KOPT-K1 (cell line): ENCODE data around the gene CLGN.
"Not testable (repeated sequence)": the region's sequence is repeated elsewhere in the genome, so short reads cannot be mapped to it uniquely, and the experiment has no call there.

Experiments used
- H3K27ac ChIP-seq: fragments of 200-600 bp; sonication (generic); 2 replicates; pipeline ENCODE4 v1.5.1; 2016; ENCODE audit warnings: antibody characterized with exemption, mild to moderate bottlenecking, low read depth, low read length; ENCODE audit not compliant: poor library complexity, severe bottlenecking
- H3K36me3 ChIP-seq: fragments of 200-600 bp; sonication (generic); 2 replicates; pipeline ENCODE4 v1.5.1; 2017; ENCODE audit warnings: antibody characterized with exemption, mild to moderate bottlenecking, low read length, moderate library complexity; ENCODE audit not compliant: insufficient read depth
- H3K9me3 ChIP-seq: fragments of 200-600 bp; sonication (generic); 2 replicates; pipeline ENCODE4 v1.5.1; 2017; ENCODE audit warnings: antibody characterized with exemption, low read length, mild to moderate bottlenecking; ENCODE audit not compliant: insufficient read depth, poor library complexity, severe bottlenecking

Gene CLGN

DNA sequence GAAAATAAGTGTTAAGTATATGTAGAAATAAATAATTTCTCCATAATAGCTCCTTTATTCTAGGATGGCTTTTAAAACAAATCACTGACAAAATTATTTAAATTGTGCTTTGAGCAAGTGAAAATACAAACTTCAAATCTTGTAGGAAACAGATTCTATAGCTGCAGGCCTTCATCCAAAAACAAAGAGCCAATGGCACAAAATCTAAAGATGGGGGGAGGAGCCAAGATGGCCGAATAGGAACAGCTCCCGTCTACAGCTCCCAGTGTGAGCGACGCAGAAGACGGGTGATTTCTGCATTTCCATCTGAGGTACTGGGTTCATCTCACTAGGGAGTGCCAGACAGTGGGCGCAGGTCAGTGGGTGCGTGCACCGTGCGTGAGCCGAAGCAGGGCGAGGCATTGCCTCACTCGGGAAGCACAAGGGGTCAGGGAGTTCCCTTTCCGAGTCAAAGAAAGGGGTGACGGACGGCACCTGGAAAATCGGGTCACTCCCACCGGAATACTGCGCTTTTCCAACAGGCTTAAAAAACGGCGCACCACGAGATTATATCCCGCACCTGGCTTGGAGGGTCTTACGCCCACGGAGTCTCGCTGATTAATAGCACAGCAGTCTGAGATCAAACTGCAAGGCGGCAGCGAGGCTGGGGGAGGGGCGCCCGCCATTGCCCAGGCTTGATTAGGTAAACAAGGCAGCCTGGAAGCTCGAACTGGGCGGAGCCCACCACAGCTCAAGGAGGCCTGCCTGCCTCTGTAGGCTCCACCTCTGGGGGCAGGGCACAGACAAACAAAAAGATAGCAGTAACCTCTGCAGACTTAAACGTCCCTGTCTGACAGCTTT, 14.1 kb downstream of the CLGN start:
- not testable (repeated sequence) for H3K36me3 ChIP-seq, H3K27ac ChIP-seq, H3K9me3 ChIP-seq

DNA sequence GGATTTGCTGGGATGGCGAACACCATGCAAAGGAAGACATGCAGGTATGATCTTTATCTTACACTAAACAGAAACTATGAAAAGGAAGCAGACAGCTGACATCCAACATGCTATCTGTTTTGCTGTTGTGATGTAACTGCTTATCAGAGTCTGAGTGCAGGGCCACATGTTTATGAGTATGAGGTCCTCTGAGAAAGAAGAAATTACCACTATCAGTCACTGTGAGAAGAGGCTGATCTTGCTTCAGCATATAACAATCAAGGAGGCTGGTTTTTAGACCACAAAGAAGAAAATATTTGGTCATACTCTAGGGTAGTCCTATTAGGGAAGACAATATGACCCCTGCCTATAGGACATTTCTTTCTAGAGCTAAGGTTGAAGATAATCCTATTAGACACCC, 18.5 kb downstream of the CLGN start:
- no peak overlapping the region for H3K27ac ChIP-seq
- H3K36me3 ChIP-seq = no peaks in the 10 kb centered on the region
- H3K9me3 ChIP-seq = no peaks in the 10 kb centered on the region

GRCh38 chr4:140406292-140406691, 21.2 kb downstream of the CLGN start:
- no peaks in the 10 kb centered on the region for H3K36me3 ChIP-seq
- H3K27ac ChIP-seq = no peak overlapping the region

DNA sequence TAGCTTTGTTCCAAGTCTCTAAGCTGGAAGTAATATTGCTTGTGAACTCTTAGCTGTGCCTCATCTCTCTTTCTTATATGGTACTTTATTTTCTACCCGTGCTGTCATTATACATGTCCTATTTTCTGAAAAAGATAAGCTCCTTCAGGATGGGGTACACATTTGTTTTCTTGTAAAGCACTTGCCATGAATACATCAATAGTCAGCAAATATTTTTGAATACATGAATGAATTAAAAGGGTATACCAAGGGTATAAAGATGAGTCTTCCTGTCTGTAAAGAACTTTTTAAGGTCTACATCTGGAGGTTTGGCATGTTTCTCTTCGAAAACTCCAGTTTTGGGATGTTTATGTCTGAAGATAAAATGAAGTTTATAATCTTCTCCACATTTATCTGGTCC, 27.3 kb downstream of the CLGN start:
- Histone ChIP-seq H3K27ac (no peak overlapping the region), H3K9me3 (no peaks in the 10 kb centered on the region), H3K36me3 (no peaks in the 10 kb centered on the region)

More at GRCh38 chr4:140406292-140406691, 21.2 kb downstream of the CLGN start:
- H3K9me3 ChIP-seq = no peaks in the 10 kb centered on the region

- Histone ChIP-seq H3K27ac (no peak overlapping the region), H3K9me3 (no peaks in the 10 kb centered on the region), H3K36me3 (no peaks in the 10 kb centered on the region; the same call in 1 of the 2 replicates)
Observed at GRCh38 chr4:140395668-140396067, 31.8 kb downstream of the CLGN start.

- Histone ChIP-seq H3K27ac (no peak overlapping the region), H3K36me3 (peaks cover 10% of the 10 kb centered on the region; the same call in 1 of the 2 replicates)
Observed at GRCh38 chr4:140388015-140388414, 39.4 kb downstream of the CLGN start.

DNA sequence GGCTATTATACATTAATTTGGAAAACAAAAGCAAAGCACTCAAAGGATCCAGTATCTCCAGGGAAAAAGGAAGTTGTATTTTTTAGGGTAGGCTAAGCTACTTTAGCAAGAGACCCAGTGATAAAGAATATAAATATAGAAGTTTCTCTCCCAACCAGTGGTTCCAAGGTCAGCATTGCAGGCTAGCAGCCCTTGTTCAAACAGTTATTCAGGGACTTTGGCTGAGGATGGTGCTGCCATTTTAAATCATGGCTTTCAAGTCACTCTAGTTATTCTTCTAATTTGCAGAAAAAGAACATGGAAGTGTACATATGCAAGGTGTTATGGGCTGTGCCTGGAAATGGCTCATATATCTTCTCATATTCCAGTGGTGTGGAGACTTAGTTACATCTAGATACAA, 44.7 kb downstream of the CLGN start:
- Histone ChIP-seq H3K36me3 (peaks cover 31% of the 10 kb centered on the region), H3K27ac (no peak overlapping the region)

More at GRCh38 chr4:140388015-140388414, 39.4 kb downstream of the CLGN start:
- H3K9me3 ChIP-seq = no peaks in the 10 kb centered on the region

DNA sequence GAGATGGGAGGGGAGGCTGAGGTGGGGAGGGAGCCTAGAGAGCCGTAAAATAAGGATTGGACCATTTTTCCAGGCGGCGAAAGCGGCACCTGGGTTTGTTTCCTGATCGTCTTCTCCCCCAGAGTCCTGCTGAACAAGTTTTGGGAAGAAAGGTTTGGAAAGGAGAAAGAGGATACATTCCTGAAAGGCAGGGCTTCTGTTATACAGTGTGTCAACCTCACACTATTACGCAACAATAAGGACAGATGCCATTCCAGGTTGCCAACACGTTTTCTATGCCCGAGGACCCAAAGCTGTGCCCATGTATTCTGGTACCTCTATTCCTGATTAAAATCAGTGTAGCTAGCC, 53.3 kb downstream of the CLGN start:
- Histone ChIP-seq H3K36me3 (no peaks in the 10 kb centered on the region), H3K9me3 (no peaks in the 10 kb centered on the region), H3K27ac (peak overlapping the region; percentile 62)

More for the DNA sequence above, 44.7 kb downstream of the CLGN start:
- no peaks in the 10 kb centered on the region for H3K9me3 ChIP-seq

DNA sequence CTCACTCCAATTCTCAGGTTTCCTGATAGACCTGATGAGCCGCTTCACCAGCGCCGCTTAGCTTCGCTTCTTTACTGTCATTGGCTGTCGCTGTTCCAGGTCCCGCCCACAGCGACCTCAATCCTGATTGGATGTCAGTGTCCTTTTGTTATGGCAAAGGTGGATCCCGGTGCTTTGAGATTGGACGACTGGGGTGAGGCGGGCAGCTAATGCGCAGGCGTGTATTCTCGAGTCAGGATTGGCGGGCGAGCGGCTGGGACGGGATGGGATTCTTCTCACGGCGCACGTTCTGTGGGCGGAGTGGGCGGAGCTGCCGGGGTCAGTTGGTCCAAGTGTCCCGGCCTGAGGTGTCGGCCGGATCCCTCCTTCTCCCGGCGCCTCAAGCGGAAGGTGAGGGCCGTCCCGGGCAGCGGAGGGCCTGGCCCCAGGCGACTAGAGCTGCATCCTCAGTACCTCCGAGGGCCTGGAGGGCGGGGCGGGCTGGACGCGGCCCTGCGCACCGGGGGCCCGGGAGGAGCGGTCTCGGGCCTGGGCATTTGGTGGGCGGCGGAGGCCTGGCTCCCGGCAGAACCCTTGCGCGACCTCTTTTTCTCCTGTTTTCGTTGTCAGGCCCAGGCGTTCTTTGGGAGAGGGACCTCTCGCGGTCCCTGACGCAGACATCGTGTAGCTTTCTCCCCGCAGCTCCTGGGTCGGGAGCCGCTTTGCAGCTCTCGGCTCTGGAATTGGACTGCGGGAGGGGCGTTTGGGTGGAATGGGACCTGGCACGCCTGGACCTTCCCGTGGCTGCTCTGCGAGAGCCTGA, 53.9 kb downstream of the CLGN start, which contains the start of gene SCOC:
TSS of gene SCOC (plus strand) at position 319 of the 802 bp plus-strand sequence. CDS start 5,525 bp downstream, outside the sequence.
- H3K27ac ChIP-seq = peak within 1 kb of the TSS; percentile 62

DNA sequence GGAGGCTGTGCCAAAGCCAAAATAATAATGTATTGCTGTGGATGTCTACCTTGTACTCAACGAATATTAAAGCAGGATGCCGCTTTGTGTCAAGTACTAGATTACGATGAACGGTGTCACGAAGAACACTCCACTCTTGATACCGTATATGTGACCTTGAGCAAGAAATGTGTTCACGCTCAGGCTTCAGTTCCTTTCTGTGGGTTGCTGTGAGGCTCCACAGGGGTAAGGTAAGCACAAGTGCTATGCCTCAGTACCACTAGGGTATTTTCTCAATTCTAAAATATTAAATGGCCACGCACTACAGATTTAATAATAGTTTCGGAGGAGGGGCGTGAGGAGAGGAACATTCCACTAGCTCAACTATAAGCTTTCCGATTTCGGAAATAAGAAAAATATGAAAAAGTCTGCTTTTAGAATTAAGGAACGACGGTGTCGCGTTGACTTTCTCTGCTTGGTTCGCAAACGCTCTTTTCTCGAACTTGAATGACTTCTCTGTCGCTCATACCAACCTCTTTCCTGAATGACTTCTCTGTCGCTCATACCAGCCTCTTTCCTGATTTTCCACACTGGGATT, 54.6 kb downstream of the CLGN start:
- no peaks in the 10 kb centered on the region for H3K36me3 ChIP-seq
- H3K27ac ChIP-seq = peak overlapping the region; percentile 62
- no peaks in the 10 kb centered on the region for H3K9me3 ChIP-seq

More for the DNA sequence above, 53.9 kb downstream of the CLGN start, which contains the start of gene SCOC:
- no peaks in the 10 kb centered on the region for H3K9me3 ChIP-seq
- H3K36me3 ChIP-seq = no peaks in the 10 kb centered on the region

- Histone ChIP-seq H3K27ac (no peak overlapping the region), H3K36me3 (no peaks in the 10 kb centered on the region), H3K9me3 (no peaks in the 10 kb centered on the region)
Observed at GRCh38 chr4:140368686-140369085, 58.8 kb downstream of the CLGN start.

- H3K36me3 ChIP-seq = no peaks in the 10 kb centered on the region
- H3K27ac ChIP-seq = no peak overlapping the region
- H3K9me3 ChIP-seq = no peaks in the 10 kb centered on the region
Observed at GRCh38 chr4:140367738-140368137, 59.7 kb downstream of the CLGN start.

GRCh38 chr4:140363558-140363957, 63.9 kb downstream of the CLGN start:
- Histone ChIP-seq H3K9me3 (no peaks in the 10 kb centered on the region), H3K36me3 (no peaks in the 10 kb centered on the region), H3K27ac (no peak overlapping the region)

DNA sequence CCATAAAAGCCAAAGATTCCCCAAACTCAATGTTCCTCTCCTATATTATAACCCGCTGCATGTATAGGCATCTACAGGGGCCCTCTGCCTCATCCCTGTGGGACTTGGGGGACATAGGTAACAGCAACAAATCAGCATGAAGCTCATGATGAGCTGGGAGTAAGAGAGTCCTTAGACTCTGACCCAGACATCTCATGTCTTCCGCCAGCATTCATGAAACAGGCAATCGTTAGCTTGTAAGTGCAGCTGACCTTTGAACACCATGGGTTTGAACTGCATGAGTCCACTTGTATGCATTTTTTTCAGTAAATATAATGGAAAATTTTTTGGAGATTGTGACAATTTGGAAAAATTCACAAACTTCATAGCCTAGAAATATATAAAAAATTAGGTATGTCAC, 64.4 kb downstream of the CLGN start:
- no peaks in the 10 kb centered on the region for H3K36me3 ChIP-seq
- H3K9me3 ChIP-seq = no peaks in the 10 kb centered on the region
- H3K27ac ChIP-seq = no peak overlapping the region

DNA sequence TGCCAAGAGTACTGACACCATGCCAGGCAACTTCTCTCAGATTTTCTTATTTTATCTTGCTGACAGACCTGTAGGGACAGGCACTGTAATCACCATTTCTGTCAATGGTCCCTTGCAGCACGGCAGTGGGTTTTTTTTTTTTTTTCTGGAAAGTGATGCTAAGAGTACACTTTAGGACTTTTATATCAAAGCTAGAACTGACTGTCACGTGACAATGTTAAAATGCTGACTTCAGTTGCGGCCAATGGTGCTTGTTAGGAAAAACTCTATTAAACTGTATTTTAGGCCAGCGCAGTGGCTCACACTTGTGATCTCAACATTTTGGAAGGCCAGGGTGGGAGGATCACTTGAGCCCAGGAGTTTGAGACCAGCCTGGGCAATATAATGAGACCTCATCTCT, 66.3 kb downstream of the CLGN start:
- Histone ChIP-seq H3K27ac (no peak overlapping the region), H3K36me3 (no peaks in the 10 kb centered on the region), H3K9me3 (no peaks in the 10 kb centered on the region)
